Loucy (cell line): ENCODE measurements around the gene REEP6.

Experiments used
- CTCF ChIP-seq: fragments of 200-600 bp; sonication (generic); conservative IDR thresholded peaks from 2 replicates; pipeline ENCODE4 v1.5.1; 2014; ENCODE audit warnings: mild to moderate bottlenecking, antibody characterized with exemption, low read length
- EZH2phosphoT487 ChIP-seq: fragments of 200-600 bp; IDR thresholded peaks from 2 replicates; pipeline ENCODE4 v1.6.1; 2018; ENCODE audit warnings: antibody characterized with exemption, mild to moderate bottlenecking, moderate library complexity, borderline replicate concordance

- TF ChIP-seq CTCF (peak; percentile 73), EZH2phosphoT487 (no peak)
Measured at GRCh38 chr19:1503089-1503924, 12.3 kb downstream of the REEP6 start.
